Stimulated activated CD4-positive, alpha-beta T cell treated with anti-CD3 and anti-CD28 coated beads, Interleukin-15, amount 100 ng/mL, for 1 hour (primary cell): ENCODE measurements around the gene CUEDC1.

Experiments used
- DNase-seq, 2 donors: peaks; one replicate each; pipeline ENCODE4 v3.0.0-alpha.2; 2020; ENCODE audit warnings: low read depth in 1 of 2, low spot score in 1 of 2

The CUEDC1 gene

DNA sequence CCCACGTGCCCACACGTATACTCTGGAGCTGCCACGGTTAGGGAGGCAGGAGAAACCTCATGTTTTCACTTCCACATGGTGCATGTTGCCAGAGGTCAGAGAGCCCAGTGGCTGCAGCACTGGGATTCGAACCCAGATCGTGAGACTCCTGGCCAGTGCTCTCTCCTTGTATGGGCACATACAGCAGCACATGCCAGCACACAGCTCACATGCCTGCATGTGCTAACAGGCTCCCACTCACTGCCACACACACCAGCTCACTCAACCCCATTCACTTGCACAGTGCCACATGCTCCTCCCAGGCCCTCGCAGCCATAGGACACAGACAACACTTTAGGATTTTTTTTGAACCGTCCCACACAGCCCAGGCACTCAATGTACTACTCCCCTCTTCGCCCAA is 55.8 kb downstream of the CUEDC1 start:
- no peak for DNase-seq

- DNase-seq: no peak
These were observed 56.5 kb downstream of the CUEDC1 start for GRCh38 chr17:57898487-57899311.

DNA sequence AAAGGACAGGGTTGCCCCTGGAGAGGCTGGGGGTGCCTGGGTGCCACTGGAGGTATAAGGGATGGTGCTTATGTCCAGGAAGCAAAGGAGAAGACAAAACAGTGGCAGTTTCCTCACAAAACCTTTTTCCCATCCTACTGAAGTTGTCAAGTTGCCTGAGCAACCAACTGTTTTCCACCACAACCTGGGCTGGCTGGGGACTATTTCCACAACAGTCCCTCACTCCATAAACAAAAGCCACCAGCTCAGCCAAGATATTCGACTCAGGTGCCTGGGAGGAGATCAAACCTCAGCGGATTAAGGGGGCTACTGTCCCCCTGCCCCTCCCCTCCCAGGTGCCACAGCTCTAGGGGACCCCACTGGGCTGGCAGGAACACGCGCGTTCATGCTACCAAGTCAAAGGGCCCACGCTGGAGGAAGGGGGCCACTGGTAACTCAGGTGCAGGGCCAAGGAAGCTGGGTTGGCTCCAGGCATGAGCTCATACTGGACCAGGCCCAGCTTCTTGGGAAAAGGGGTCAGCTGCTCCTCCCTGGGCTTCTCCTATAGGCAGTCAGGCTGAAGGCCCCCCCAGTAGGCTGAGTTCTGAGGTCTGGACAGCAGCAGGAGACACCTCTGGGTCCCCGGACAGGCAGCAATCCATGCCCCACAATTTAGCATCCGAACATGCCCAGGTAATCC is 59.7 kb downstream of the CUEDC1 start:
- DNase-seq: no peak

- DNase-seq: no peak
These were observed 60.4 kb downstream of the CUEDC1 start for GRCh38 chr17:57894848-57895247.

GRCh38 chr17:57892820-57893595 is 62.2 kb downstream of the CUEDC1 start:
- no peak for DNase-seq

GRCh38 chr17:57892146-57892819 is 62.9 kb downstream of the CUEDC1 start:
- peak; percentile 62 to 69 for DNase-seq

- DNase-seq: no peak
These were observed 64.4 kb downstream of the CUEDC1 start for GRCh38 chr17:57890857-57891232.

- DNase-seq: no peak
These were observed 65.0 kb downstream of the CUEDC1 start for GRCh38 chr17:57889892-57890856.

DNA sequence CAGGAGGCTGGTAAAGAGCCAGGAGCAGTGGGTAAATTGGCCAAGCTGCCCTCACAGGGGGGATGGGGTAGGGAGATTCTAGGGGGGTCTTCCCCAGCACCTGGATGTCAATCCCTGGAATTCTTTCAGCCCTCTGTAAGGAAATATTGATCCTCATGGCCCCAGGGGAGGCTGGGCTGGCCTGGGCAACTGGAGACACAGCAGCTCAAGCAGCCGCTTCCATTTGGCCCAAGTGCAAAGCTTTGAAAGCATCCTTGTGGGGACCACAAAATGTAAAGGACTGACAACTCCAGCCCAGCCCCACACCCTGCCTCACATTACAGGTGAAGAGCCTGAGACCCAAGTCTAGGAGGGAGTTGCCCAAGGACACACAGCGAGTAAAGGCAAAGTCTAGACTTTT is 66.0 kb downstream of the CUEDC1 start:
- DNase-seq: no peak

DNA sequence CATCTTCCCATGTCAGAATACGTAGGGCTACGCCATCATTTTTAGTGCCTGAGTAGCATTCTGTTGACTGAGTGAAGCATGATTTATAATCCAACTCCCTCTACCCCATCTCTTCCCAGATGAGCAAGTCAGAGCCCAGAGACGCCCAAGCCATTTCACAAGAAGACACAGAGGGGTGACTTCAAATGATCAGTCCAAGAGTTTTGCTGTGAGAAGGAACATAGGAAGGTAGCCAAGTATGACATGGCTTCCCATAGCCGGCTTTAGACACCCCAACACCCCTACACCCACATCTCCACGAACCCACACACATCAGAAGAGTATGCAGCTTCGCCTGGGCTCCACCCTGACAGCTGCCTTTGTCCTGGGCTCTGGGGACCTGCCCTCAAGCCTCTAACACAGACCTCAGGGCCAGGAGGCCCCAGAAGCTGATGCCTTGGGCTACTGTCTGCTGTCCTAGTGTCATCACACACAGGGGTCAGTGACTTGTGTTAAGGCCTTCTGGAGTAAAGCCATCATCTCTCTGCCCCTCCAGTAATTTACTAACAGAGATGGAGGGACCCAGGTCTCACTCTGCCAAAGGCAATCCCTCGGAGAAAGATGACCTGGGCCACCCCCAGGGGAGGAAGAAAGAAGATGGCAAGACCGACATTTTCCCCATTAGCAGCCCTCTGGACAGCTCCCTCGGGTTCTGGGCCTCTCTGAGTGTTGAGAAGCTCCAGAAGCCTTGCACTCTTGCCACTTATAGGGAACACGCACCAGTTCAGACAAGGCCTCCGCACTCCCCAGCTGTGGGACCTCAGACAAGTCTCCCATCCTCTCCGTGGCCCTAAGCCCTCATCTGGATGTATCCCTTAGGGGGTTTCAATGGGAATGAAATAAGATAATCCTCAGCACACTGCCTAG is 66.6 kb downstream of the CUEDC1 start:
- no peak for DNase-seq

DNA sequence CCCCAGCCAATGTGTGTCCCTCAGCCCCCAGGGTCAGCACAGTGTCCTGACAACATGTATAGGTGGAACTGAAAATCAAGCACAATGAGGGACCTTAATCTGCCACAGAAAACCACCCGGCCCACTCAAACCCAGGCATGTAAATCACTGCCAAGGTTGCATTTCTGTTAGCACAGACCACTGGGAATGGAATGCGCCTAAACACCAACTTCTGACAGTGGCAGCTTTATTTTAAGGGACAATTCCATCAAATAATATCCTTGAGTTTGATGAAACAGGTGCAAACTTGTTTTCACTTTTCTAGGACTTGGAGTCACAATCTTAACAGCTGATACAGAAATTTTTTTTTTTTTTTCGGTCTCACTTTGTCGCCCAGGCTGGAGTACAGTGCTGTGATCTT is 68.1 kb downstream of the CUEDC1 start:
- DNase-seq: no peak

- no peak for DNase-seq
These were observed 69.2 kb downstream of the CUEDC1 start for GRCh38 chr17:57886020-57886419.

- DNase-seq: no peak
These were observed 69.9 kb downstream of the CUEDC1 start for GRCh38 chr17:57885148-57885915.

- no peak for DNase-seq
These were observed 73.3 kb downstream of the CUEDC1 start for GRCh38 chr17:57881783-57882351.

DNA sequence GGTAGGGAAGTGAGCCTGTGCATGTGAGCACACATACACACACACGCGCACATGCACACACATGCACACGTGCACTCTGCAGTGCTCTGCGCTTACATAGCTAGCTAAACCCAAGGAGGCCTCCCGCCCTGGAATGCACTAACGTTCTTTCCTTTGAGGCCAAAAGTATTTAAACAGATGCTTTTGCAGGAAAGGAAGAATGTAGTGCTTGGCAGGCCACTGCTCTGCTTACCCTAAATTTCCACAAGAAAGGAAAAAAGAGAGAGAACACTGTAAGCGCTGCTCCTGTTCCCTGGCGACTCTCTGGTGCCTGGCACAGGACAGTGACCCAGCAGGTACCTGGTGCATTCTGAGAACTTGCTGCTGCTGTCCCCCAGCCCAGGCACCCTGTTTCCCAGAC is 74.1 kb downstream of the CUEDC1 start:
- DNase-seq: no peak

DNA sequence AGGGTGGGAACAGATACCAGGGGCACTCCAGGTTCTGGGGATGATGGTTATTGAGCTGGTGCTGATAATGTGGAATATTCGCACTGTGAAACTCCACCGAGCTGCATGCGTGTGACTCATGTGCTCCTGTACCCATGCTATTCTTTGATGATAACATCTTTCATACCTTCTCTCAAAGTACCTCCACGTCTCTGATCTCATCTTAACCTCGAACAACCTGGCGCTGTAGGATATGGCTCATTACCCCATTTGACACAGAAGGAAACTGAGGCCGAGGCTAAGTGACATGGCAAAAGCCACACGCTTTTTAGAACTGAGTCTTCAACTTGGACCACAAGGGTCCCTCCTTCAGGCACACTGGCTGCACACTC is 75.1 kb downstream of the CUEDC1 start:
- DNase-seq: no peak

GRCh38 chr17:57879437-57880085 is 75.7 kb downstream of the CUEDC1 start:
- DNase-seq: no peak
